HG02763 (cell line): Measurements from ENCODE around the gene DOK7.
"Not testable (repeated sequence)": the region's sequence is repeated elsewhere in the genome, so short reads cannot be mapped to it uniquely, and the experiment has no call there.

ENCODE experiments used
- ATAC-seq: cut with Tn5 transposase; IDR thresholded peaks from one replicate; pipeline ENCODE4 v1.9.1; 2021; ENCODE audit warnings: mild to moderate bottlenecking, moderate library complexity; ENCODE audit not compliant: unreplicated experiment

DOK7 gene

DNA sequence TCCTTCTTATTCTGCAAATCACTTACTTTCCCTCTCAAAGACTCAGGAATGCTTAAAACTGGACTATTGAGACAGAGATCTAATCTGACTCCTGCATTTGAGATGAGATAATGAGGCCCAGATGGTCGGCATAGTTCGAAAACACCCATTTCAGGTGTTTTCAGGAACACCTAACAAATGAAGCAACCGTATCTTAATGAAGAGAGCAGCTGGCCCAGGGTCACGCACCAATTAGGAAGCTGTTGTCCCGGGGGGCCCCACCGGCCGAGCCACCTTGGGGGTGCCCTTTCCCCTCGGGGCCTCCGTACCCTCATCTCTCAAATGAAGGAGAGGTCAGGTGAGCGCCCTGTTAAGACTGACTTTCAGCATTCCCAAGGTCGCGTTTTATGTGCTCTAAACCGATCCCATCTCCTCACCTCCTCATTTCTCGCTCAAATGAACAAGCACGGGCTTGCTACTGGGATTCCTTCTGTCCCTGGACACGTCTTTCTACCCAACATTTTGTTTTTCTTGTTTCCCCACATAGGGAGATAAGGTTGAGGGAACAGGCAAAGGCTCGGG lies 68.3 kb downstream of the DOK7 start:
- ATAC-seq: no peak

GRCh38 chr4:3531879-3532750 lies 69.0 kb downstream of the DOK7 start, which contains the start of gene LRPAP1:
LRPAP1 (minus strand) TSS chr4:3532422; CDS start chr4:3532412, 10 bp downstream.
- peak; percentile 88 for ATAC-seq

DNA sequence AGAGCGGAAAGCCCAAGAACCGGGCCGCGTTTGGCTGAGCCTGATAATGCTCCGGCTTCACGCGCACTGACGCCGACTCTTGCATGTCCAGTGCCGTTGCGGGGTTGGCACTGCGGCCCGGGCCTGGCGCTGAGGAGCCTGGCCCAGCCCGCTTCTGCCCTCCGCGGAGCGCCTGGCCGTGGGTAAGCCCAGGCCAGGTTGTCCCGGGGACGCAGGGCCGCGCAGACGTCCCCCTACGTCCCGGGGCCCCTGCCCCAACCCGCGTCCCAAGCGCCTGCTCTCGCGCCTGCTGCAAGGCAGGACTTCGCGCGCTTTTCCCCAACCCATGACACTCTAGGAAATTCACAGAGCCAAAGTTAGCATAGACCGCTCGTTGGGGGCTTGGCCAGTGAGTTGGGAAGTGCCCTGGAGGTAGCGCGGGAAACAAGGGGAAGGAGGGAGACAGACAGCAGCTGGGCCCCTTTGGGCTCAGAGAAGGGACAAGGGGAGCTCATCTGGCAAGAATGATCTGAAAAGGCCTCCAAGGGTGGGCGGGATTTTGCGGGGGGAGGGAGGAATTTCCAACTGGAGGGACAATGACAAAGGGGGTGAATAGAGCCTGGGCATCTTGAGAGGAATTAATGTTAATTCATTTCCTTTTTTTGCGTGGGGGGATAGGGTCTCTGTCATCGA lies 69.8 kb downstream of the DOK7 start:
- ATAC-seq: peak; percentile 8

DNA sequence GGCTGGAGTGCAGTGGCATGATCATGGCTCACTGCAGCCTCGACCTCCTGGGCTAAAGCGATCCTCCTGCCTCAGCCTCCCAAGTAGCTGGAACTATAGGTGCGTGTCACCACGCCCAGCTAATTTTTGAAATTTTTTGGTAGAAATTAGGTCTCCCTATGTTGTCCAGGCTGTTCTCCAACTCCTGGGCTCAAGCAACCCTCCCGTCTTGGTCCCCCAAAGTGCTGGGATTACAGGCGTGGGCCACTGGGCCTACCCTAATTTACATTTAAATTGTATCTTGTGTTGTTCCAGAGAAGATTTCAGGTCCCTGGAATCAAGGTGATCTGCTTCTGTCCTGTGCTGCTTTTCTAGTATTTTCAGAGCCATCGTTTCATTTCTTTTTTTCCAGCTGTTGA lies 70.3 kb downstream of the DOK7 start:
- ATAC-seq: no peak

- ATAC-seq: not testable (repeated sequence)
These were observed 72.7 kb downstream of the DOK7 start for GRCh38 chr4:3535812-3536211.

DNA sequence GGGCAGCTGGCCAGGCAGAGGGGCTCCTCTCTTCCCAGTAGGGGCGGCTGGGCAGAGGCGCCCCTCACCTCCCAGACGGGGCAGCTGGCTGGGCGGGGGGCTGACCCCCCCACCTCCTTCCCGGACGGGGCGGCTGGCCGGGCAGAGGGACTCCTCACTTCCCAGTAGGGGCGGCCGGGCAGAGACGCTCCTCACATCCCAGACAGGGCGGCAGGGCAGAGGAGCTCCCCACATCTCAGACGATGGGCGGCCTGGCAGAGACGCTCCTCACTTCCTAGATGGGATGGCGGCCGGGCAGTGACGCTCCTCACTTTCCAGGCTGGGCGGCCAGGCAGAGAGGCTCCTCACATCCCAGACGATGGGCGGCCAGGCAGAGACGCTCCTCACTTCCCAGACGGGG lies 75.8 kb downstream of the DOK7 start:
- ATAC-seq: not testable (repeated sequence)

- not testable (repeated sequence) for ATAC-seq
These were observed 80.3 kb downstream of the DOK7 start for GRCh38 chr4:3543415-3543814.
